Cardiac septum (tissue), 1 donor: Measurements from ENCODE around the gene CLEC16A. TPM values are rescaled to one million over a fixed set of nuclear protein-coding genes. Genes with fewer than 3 reads are reported as not detected.

Experiments used
- DNase-seq: peaks from one replicate; pipeline ENCODE4 v3.0.0-alpha.2; 2020; ENCODE audit warnings: low spot score
- intact Hi-C: fragments of 100-400 bp; cut with DNase I; formaldehyde crosslinking; loops from one replicate; pipeline ENCODE4 v1.14.0; 2022
- total RNA-seq: library from RNA; stranded (reverse); fragmentation: NEBNext Ultra II Directional; extraction: Animal tissue kit (Norgen Biotek cat#: 25700); gene quantifications from one replicate; pipeline ENCODE4 v1.2.1, GENCODE V29; 2021
- donor health status: DM: no; HTN: no; CAD: no.

Gene CLEC16A
- total RNA-seq, 1 donor from 2014 or later = 28.4 TPM

GRCh38 chr16:11183951-11184350, 239.6 kb downstream of the CLEC16A start:
- intact Hi-C loops = no loop called here
- DNase-seq = no peak

- DNase-seq = no peak
- intact Hi-C loops = no loop called here
Observed at GRCh38 chr16:11187522-11188023, 243.2 kb downstream of the CLEC16A start.

- intact Hi-C loops = no loop called here
- DNase-seq = no peak
Observed at GRCh38 chr16:11188801-11189740, 244.7 kb downstream of the CLEC16A start.

- DNase-seq = no peak
- intact Hi-C loops = no loop called here
Observed at GRCh38 chr16:11190588-11191560, 246.5 kb downstream of the CLEC16A start.

GRCh38 chr16:11191665-11192064, 247.3 kb downstream of the CLEC16A start:
- intact Hi-C loops = no loop called here
- DNase-seq = no peak

GRCh38 chr16:11193494-11193893, 249.1 kb downstream of the CLEC16A start:
- DNase-seq = no peak
- intact Hi-C loops = no loop called here

GRCh38 chr16:11194913-11195312, 250.5 kb downstream of the CLEC16A start:
- intact Hi-C loops = no loop called here

GRCh38 chr16:11196286-11196828, 252.0 kb downstream of the CLEC16A start:
- intact Hi-C loops = no loop called here

More at GRCh38 chr16:11194913-11195312, 250.5 kb downstream of the CLEC16A start:
- DNase-seq = no peak

GRCh38 chr16:11198375-11198774, 254.0 kb downstream of the CLEC16A start:
- intact Hi-C loops = no loop called here
- DNase-seq = no peak

More at GRCh38 chr16:11196286-11196828, 252.0 kb downstream of the CLEC16A start:
- no peak for DNase-seq

GRCh38 chr16:11198828-11199227, 254.5 kb downstream of the CLEC16A start:
- no peak for DNase-seq
- intact Hi-C loops = no loop called here

GRCh38 chr16:11200592-11200991, 256.2 kb downstream of the CLEC16A start:
- intact Hi-C loops = no loop called here
- DNase-seq = no peak

- no peak for DNase-seq
Observed at GRCh38 chr16:11201498-11202259, 257.3 kb downstream of the CLEC16A start.

GRCh38 chr16:11202260-11203091, 258.1 kb downstream of the CLEC16A start:
- intact Hi-C loops = no loop called here
- no peak for DNase-seq

More at GRCh38 chr16:11201498-11202259, 257.3 kb downstream of the CLEC16A start:
- intact Hi-C loops = no loop called here

GRCh38 chr16:11203111-11203623, 258.8 kb downstream of the CLEC16A start:
- intact Hi-C loops = no loop called here
- DNase-seq = no peak

GRCh38 chr16:11204513-11205047, 260.2 kb downstream of the CLEC16A start:
- intact Hi-C loops = no loop called here
- no peak for DNase-seq

- intact Hi-C loops = no loop called here
- no peak for DNase-seq
Observed at GRCh38 chr16:11205065-11205699, 260.8 kb downstream of the CLEC16A start.
